Measurements from ENCODE around the gene TENM4. TPM values are rescaled to one million over a fixed set of nuclear protein-coding genes. Genes with fewer than 3 reads are reported as not detected.

TENM4 gene
- total RNA-seq, 4 donors from 2014 or later: 0.02 to 0.82 (median 0.23) TPM

- H3K4me1 ChIP-seq: no peaks in the 10 kb centered on the region
- intact Hi-C loops (cut with DNase I; ENCODE audit: low total_unique reads) (no loop called here), in situ Hi-C loops (cut with MboI; ENCODE audit: low sequenced_read_pairs in 4 of 4) (no loop called here)
- TF ChIP-seq, protein P1, sequence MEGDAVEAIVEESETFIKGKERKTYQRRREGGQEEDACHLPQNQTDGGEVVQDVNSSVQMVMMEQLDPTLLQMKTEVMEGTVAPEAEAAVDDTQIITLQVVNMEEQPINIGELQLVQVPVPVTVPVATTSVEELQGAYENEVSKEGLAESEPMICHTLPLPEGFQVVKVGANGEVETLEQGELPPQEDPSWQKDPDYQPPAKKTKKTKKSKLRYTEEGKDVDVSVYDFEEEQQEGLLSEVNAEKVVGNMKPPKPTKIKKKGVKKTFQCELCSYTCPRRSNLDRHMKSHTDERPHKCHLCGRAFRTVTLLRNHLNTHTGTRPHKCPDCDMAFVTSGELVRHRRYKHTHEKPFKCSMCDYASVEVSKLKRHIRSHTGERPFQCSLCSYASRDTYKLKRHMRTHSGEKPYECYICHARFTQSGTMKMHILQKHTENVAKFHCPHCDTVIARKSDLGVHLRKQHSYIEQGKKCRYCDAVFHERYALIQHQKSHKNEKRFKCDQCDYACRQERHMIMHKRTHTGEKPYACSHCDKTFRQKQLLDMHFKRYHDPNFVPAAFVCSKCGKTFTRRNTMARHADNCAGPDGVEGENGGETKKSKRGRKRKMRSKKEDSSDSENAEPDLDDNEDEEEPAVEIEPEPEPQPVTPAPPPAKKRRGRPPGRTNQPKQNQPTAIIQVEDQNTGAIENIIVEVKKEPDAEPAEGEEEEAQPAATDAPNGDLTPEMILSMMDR (IDR thresholded peaks at IDR 0.05 in 4 of 5, conservative IDR thresholded peaks at IDR 0.05 in 1 of 5): no peak
- TF ChIP-seq POLR2A (IDR thresholded peaks at IDR 0.05): no peak
- no peaks in the 10 kb centered on the region for H3K36me3 ChIP-seq
- H3K9me3 ChIP-seq: no peaks in the 10 kb centered on the region
- no peak for ATAC-seq
- H3K27me3 ChIP-seq: no peaks in the 10 kb centered on the region
- no peak overlapping the region for H3K27ac ChIP-seq
- no peak for DNase-seq
- no peak overlapping the region for H3K4me3 ChIP-seq
Measured at GRCh38 chr11:78860720-78861422, 580.0 kb downstream of the TENM4 start.

- no peaks in the 10 kb centered on the region for H3K9me3 ChIP-seq
- H3K27me3 ChIP-seq: no peaks in the 10 kb centered on the region
- in situ Hi-C loops (cut with MboI; ENCODE audit: low sequenced_read_pairs in 4 of 4): no loop called here
- TF ChIP-seq POLR2A (IDR thresholded peaks at IDR 0.05): no peak
- TF ChIP-seq, protein P1 (IDR thresholded peaks at IDR 0.05 in 4 of 5, conservative IDR thresholded peaks at IDR 0.05 in 1 of 5): no peak
- H3K4me3 ChIP-seq: no peak overlapping the region
- H3K27ac ChIP-seq: no peak overlapping the region
- intact Hi-C loops (cut with DNase I; ENCODE audit: low total_unique reads): no loop called here
- no peak for DNase-seq
- no peaks in the 10 kb centered on the region for H3K36me3 ChIP-seq
- H3K4me1 ChIP-seq: no peaks in the 10 kb centered on the region
- no peak for ATAC-seq
Measured at GRCh38 chr11:78857688-78858087, 583.1 kb downstream of the TENM4 start.

DNA sequence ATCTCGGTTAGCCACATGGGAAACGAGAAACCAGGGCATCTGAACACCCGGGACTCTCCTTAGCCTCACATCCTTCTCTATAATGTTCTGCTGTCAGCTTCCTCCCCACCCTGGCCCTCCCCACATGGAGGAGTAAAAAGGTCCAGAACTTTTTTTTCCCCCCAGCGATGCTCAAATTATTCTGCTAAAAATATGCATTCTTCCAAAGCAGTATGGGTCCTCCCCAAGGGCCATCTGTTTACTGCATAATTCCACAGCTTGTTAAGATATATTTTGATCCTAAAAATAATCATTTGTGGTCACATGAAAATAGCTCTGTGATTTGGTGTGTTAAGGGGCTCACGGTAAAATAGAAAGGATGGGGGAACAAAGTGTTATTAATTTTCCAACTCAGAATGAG, 584.6 kb downstream of the TENM4 start:
- no peak for DNase-seq
- in situ Hi-C loops (cut with MboI; ENCODE audit: low sequenced_read_pairs in 4 of 4) (no loop called here), intact Hi-C loops (cut with DNase I; ENCODE audit: low total_unique reads) (no loop called here)
- Histone ChIP-seq H3K27ac (no peak overlapping the region), H3K4me3 (no peak overlapping the region), H3K4me1 (peaks cover 0 to 3% of the 10 kb centered on the region in 2 donors), H3K27me3 (no peaks in the 10 kb centered on the region), H3K9me3 (no peaks in the 10 kb centered on the region), H3K36me3 (no peaks in the 10 kb centered on the region)
- TF ChIP-seq POLR2A (IDR thresholded peaks at IDR 0.05): no peak
- TF ChIP-seq, protein P1 (IDR thresholded peaks at IDR 0.05 in 4 of 5, conservative IDR thresholded peaks at IDR 0.05 in 1 of 5): no peak
- ATAC-seq: no peak

- TF ChIP-seq, protein P1 (IDR thresholded peaks at IDR 0.05 in 4 of 5, conservative IDR thresholded peaks at IDR 0.05 in 1 of 5): no peak
- TF ChIP-seq POLR2A (IDR thresholded peaks at IDR 0.05): no peak
- no peaks in the 10 kb centered on the region for H3K27me3 ChIP-seq
- no peaks in the 10 kb centered on the region for H3K9me3 ChIP-seq
- ATAC-seq: no peak
- intact Hi-C loops (cut with DNase I; ENCODE audit: low total_unique reads) (no loop called here), in situ Hi-C loops (cut with MboI; ENCODE audit: low sequenced_read_pairs in 4 of 4) (no loop called here)
- H3K36me3 ChIP-seq: no peaks in the 10 kb centered on the region
- peaks cover 0 to 3% of the 10 kb centered on the region in 2 donors for H3K4me1 ChIP-seq
- no peak overlapping the region for H3K4me3 ChIP-seq
- H3K27ac ChIP-seq: no peak overlapping the region
- no peak for DNase-seq
Measured at GRCh38 chr11:78855116-78855515, 585.7 kb downstream of the TENM4 start.

GRCh38 chr11:78853521-78853920, 587.3 kb downstream of the TENM4 start:
- Histone ChIP-seq H3K9me3 (no peaks in the 10 kb centered on the region), H3K36me3 (no peaks in the 10 kb centered on the region), H3K27ac (no peak overlapping the region), H3K27me3 (no peaks in the 10 kb centered on the region), H3K4me1 (peaks cover 0 to 3% of the 10 kb centered on the region in 2 donors), H3K4me3 (no peak overlapping the region)
- no peak for DNase-seq
- ATAC-seq: no peak
- TF ChIP-seq, protein P1 (IDR thresholded peaks at IDR 0.05 in 4 of 5, conservative IDR thresholded peaks at IDR 0.05 in 1 of 5): no peak
- TF ChIP-seq POLR2A (IDR thresholded peaks at IDR 0.05): no peak
- intact Hi-C loops (cut with DNase I; ENCODE audit: low total_unique reads) (no loop called here), in situ Hi-C loops (cut with MboI; ENCODE audit: low sequenced_read_pairs in 4 of 4) (no loop called here)

Data from gastrocnemius medialis (tissue), 4 donors.